H1 (cell line): ENCODE data around the gene LHX2.

Source experiments
- JUN ChIP-seq: IDR thresholded peaks from 2 replicates; pipeline ENCODE4 v1.6.1; 2011; ENCODE audit warnings: low read depth, mild to moderate bottlenecking, improper control_type of control experiment, low read length
- MAFK ChIP-seq: IDR thresholded peaks from 2 replicates; pipeline ENCODE4 v1.6.1; 2012; ENCODE audit warnings: low read depth, mild to moderate bottlenecking, improper control_type of control experiment, low read length
- SP2 ChIP-seq: IDR thresholded peaks from 2 replicates; pipeline ENCODE4 v1.6.1; 2012; ENCODE audit warnings: mild to moderate bottlenecking, low read length, inconsistent platforms

GRCh38 chr9:124045076-124045829 lies 33.7 kb downstream of the LHX2 start:
- no peak for TF ChIP-seq MAFK
- TF ChIP-seq SP2, result no peak
- TF ChIP-seq JUN, result no peak
